Measurements from ENCODE around the gene NOC2L.

- no peak for TF ChIP-seq POLR2A (IDR thresholded peaks at IDR 0.05)
- no peak for TF ChIP-seq POLR2AphosphoS5 (IDR thresholded peaks at IDR 0.05)
Measured at GRCh38 chr1:910881-911721, 48.0 kb downstream of the NOC2L start.
